ENCODE data around the gene FGFR1OP2. TPM values are rescaled to one million over a fixed set of nuclear protein-coding genes. Genes with fewer than 3 reads are reported as not detected.

Gene FGFR1OP2
- total RNA-seq, 1 donor from 2014 or later, result 65.8 TPM

DNA sequence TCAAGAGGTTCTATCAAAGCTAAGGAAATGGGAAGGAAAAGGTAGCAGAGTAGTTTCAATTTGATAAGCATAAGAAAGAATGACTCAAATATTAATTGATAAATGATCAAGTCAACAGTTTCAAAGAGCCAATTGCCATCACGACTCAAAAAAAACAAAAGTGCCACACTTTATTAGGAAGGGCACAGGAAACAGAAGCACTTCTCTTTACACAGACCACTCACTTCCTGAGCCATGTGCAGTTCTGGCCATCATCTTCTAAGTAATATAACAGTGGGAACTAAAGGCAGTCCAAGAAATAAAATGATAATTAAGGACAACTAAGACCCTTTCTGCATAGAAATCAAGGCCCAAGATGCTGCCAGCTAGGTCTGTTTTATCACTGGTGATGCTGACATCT lies 62.7 kb downstream of the FGFR1OP2 start:
- Mint-ChIP-seq H3K36me3 (ENCODE audit: low read depth, unreplicated experiment) (peaks cover 13% of the 10 kb centered on the region), H3K4me3 (ENCODE audit: unreplicated experiment) (no peak overlapping the region), H3K4me1 (ENCODE audit: unreplicated experiment) (peaks cover 38% of the 10 kb centered on the region), H3K27ac (ENCODE audit: unreplicated experiment) (peak overlapping the region; percentile 86), H3K9me3 (ENCODE audit: unreplicated experiment) (no peaks in the 10 kb centered on the region), H3K27me3 (ENCODE audit: unreplicated experiment) (peaks cover 1% of the 10 kb centered on the region)
- TF ChIP-seq, protein P1, sequence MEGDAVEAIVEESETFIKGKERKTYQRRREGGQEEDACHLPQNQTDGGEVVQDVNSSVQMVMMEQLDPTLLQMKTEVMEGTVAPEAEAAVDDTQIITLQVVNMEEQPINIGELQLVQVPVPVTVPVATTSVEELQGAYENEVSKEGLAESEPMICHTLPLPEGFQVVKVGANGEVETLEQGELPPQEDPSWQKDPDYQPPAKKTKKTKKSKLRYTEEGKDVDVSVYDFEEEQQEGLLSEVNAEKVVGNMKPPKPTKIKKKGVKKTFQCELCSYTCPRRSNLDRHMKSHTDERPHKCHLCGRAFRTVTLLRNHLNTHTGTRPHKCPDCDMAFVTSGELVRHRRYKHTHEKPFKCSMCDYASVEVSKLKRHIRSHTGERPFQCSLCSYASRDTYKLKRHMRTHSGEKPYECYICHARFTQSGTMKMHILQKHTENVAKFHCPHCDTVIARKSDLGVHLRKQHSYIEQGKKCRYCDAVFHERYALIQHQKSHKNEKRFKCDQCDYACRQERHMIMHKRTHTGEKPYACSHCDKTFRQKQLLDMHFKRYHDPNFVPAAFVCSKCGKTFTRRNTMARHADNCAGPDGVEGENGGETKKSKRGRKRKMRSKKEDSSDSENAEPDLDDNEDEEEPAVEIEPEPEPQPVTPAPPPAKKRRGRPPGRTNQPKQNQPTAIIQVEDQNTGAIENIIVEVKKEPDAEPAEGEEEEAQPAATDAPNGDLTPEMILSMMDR (IDR thresholded peaks at IDR 0.05; ENCODE audit: unreplicated experiment), result no peak
- no peak for DNase-seq (ENCODE audit: low spot score)

DNA sequence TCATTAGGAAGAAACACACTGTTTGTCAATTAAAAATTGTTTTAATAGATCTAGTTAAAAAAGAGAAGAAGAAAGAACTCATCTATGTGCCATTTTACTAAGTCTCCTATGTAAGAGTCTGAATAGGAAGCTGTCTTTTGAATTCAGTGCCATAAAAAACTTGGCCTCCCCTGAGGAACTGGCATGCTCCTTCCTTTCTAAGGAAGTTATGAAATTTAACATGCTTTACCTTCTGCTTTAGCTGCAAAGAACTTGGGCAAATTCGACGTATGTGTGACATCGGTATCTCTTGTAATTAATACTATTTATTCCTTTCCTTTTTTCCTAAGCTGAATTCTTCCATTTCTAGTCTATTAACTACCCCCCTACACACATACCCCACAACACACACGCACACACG lies 63.4 kb downstream of the FGFR1OP2 start:
- Mint-ChIP-seq H3K27me3 (ENCODE audit: unreplicated experiment) (peaks cover 1% of the 10 kb centered on the region), H3K36me3 (ENCODE audit: low read depth, unreplicated experiment) (peaks cover 13% of the 10 kb centered on the region), H3K9me3 (ENCODE audit: unreplicated experiment) (no peaks in the 10 kb centered on the region), H3K27ac (ENCODE audit: unreplicated experiment) (peak overlapping the region; percentile 33), H3K4me1 (ENCODE audit: unreplicated experiment) (peaks cover 38% of the 10 kb centered on the region), H3K4me3 (ENCODE audit: unreplicated experiment) (no peak overlapping the region)
- no peak for DNase-seq (ENCODE audit: low spot score)
- TF ChIP-seq, protein P1 (IDR thresholded peaks at IDR 0.05; ENCODE audit: unreplicated experiment), result no peak

DNA sequence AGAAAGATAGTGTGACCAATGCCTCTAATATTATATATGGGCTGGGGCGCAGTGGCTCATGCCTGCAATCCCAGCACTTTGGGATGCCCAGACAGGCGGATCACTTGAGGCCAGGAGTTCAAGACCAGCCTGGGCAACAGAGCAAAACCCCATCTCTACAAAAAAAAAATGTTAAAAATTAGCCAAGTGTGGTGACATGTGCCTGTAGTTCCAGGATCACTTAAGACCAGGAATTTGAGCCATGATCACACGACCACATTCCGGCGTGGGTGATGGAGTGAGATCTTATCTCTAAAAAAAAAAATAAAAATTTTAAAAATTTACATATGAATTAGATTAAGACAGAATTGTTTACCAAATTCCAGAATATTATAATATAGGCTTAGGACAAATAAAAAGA lies 63.9 kb downstream of the FGFR1OP2 start:
- H3K36me3 Mint-ChIP-seq (ENCODE audit: low read depth, unreplicated experiment), result peaks cover 13% of the 10 kb centered on the region
- DNase-seq (ENCODE audit: low spot score), result no peak
- TF ChIP-seq, protein P1 (IDR thresholded peaks at IDR 0.05; ENCODE audit: unreplicated experiment), result no peak
- H3K9me3 Mint-ChIP-seq (ENCODE audit: unreplicated experiment), result no peaks in the 10 kb centered on the region
- H3K4me3 Mint-ChIP-seq (ENCODE audit: unreplicated experiment), result no peak overlapping the region
- peaks cover 41% of the 10 kb centered on the region for H3K4me1 Mint-ChIP-seq (ENCODE audit: unreplicated experiment)
- peak overlapping the region; percentile 14 for H3K27ac Mint-ChIP-seq (ENCODE audit: unreplicated experiment)
- peaks cover 1% of the 10 kb centered on the region for H3K27me3 Mint-ChIP-seq (ENCODE audit: unreplicated experiment)

DNA sequence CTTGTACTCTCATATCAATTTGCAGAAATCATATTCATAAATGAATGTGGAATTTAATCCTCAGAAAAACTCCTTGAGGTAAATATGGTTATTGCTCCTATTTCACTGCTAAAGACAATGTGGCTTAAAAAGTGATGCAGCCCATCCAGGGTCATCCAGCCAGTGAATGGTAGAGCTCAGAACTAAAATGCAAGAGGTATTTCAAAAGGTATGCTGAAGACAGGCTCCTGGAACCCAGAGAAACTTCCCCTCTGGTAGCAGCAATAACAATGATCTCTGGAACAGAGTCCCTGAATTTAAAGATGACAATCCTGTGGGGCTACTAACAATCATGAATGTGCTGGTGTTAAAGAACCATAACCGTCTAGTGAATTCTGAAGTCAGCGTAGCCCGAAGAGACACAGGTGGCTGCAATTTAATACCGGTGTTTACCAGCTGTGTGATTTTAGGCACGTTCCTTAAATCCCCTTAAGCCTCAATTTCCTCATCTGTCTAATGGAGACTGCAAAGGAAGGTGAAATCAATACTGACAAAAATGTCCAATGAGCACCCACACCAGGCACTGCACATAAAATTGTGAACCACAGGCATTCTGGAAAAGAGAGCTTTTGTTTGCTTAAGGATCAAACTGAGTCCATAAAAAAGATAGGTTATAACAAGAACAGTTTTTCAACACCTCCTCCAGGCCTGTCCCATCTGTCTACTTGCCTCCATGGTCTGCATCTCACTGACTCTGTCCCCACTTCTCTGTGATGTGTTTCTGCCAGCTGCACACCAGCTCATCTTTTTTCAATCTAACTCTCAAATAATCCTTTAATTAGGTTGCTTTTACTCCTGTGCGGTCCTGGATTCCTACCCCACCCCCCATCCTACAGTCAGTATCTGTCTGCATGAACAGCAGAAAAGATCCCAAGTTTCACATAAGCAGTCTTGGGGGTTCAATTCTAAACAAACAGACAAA lies 65.4 kb downstream of the FGFR1OP2 start:
- Mint-ChIP-seq H3K9me3 (ENCODE audit: unreplicated experiment) (no peaks in the 10 kb centered on the region), H3K27ac (ENCODE audit: unreplicated experiment) (no peak overlapping the region), H3K4me1 (ENCODE audit: unreplicated experiment) (peaks cover 48% of the 10 kb centered on the region), H3K36me3 (ENCODE audit: low read depth, unreplicated experiment) (peaks cover 2% of the 10 kb centered on the region), H3K27me3 (ENCODE audit: unreplicated experiment) (peaks cover 1% of the 10 kb centered on the region), H3K4me3 (ENCODE audit: unreplicated experiment) (no peak overlapping the region)
- DNase-seq (ENCODE audit: low spot score), result no peak
- TF ChIP-seq, protein P1 (IDR thresholded peaks at IDR 0.05; ENCODE audit: unreplicated experiment), result no peak

DNA sequence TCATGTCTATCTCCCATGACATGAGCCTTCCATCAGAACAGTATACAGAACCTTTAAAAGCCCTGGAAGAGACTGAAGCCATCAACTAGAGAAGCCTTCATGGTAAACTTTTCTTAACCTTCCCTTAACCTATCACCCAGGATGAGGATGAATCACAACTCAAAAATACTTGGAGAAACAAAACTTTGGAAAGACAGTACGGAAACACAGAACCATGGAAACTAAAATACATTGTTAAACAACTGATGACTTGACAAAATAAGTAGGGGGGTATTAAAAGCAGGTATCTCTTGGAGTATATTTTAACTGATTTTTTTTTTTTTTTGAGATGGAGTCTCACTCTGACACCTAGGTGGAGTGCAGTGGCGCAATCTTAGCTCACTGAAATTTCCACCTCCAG lies 67.2 kb downstream of the FGFR1OP2 start:
- H3K4me3 Mint-ChIP-seq (ENCODE audit: unreplicated experiment), result no peak overlapping the region
- H3K27me3 Mint-ChIP-seq (ENCODE audit: unreplicated experiment), result peaks cover 4% of the 10 kb centered on the region
- no peak for DNase-seq (ENCODE audit: low spot score)
- TF ChIP-seq, protein P1 (IDR thresholded peaks at IDR 0.05; ENCODE audit: unreplicated experiment), result no peak
- peaks cover 47% of the 10 kb centered on the region for H3K4me1 Mint-ChIP-seq (ENCODE audit: unreplicated experiment)
- no peaks in the 10 kb centered on the region for H3K36me3 Mint-ChIP-seq (ENCODE audit: low read depth, unreplicated experiment)
- no peak overlapping the region for H3K27ac Mint-ChIP-seq (ENCODE audit: unreplicated experiment)
- no peaks in the 10 kb centered on the region for H3K9me3 Mint-ChIP-seq (ENCODE audit: unreplicated experiment)
